ENCODE measurements around the gene SYNDIG1.

Gene SYNDIG1

DNA sequence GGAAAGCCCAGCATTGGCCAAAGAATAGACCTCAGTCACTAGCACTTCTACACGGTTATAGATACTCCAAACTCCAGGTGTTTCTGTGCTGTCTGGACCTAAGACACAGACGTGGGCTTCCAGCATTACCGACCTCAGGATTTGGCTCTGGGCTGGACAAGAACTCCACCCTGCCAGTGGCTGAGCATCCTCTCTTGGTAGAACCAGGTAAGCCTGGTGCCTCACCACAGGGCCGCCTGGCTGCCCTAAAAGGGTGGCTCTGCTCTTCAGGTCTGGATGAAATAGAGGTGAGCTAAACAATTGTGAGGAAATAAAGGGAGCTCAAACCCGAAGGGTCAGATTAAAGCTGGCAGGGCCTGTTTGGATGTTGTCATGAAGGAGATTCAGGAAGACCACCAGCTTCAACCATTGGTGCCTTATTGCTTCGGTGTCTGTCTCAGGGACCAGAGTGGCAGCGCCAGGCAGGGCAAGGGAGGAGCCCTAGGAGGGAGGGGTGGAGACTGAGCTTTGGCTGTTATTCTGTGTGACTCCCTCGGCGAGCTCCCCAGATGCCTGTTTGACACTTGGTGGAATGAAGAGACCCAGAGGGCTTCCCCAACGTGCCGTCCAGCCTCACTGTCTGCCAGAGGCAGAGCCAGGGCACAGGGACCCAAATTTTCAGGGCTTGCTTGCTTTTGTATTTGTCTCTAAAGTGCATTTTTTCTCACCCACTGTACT is 8.6 kb downstream of the SYNDIG1 start:
- no peak for DNase-seq

DNA sequence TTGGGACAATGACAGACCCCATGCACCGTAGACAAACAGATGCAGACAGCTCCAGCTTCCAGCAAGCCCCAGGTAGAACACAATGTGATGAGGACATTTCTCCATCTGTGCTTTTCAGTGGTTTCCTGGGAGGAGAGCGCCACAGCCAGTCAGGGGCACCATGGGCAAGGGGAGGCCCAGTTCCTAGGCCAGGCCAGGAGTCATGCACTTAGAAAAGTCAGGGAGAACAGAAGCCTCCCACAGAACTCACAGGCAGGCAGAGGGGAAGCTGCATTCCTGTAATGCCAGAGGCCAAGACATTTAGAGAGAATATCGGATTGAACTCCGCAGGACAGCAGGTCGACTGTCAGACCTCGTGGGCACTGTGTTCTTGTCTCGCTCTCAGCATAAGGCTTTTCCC is 9.2 kb downstream of the SYNDIG1 start:
- no peak for DNase-seq

DNA sequence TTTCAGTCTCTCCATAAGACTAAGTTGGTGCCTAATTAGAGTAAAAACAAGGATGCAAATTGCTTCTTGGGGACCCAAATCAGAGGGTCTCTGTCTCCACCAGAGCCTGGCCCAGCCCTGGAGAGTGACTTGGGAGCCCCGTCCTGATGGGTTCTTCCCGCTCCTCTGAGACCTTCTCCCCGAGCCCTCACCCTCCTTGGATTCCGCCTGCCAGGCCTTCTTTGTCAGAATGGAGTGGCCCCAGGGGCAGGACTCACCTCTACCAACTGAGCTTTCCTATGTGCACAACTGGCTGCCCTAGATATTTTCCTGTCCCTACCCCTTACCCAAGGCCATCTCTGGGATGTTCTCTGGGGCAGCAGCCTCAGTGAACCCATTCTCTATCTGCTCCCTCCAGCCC is 9.7 kb downstream of the SYNDIG1 start:
- no peak for DNase-seq

DNA sequence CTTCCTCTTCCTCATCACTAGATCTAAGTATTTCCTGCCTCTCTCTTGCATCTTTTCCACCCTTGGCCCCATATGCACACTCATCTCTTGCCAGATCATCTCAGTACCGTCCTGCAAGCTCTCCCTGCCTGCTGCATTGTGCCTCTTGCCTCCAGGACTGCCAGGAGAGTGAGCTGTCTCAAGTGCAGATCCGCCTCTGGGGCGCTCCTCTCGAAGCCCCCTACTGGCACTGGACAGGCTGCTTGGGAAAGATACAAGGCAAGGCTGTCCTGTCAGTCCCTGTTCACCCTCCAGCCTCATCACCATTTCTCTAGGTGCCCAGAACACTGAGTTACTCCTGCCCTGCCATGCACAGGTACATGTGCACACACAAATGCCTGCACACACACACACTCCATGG is 10.2 kb downstream of the SYNDIG1 start:
- no peak for DNase-seq

DNA sequence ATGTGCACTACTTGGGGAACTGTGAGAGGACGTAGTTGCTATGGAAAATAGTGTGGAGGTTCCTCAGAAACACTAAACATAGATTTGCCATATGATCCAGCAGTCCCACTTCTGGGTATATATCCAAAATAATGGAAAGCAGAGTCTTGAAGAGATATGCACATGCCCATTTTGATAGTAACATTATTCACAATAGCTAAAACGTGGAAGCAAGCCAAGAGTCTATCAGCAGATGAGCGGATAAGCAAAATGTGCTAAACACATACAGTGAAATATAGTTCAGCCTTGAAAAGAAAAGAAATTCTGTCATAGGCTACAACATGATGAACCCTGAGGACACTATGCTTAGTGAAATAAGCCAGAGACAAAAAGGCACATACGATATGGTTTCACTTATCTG is 11.1 kb downstream of the SYNDIG1 start:
- DNase-seq, result no peak

DNA sequence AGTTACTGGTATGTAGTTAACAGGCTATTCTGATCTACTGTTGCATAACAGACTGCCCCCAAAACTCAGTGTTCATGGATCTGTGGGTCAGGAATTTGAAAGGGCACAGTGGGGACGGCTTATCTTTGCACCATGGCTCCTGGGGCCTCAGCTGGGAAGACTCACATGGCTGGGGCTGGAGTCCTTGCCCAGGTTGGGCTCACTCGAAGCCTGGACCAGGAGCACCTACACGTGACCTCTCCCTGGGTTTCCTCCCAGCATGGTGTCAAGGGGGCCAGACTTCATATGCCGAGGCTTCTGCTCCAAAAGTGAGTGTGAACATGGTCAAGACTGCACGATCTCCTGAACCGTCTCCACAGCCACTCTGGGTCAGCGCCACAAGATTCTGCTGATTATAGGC is 11.7 kb downstream of the SYNDIG1 start:
- no peak for DNase-seq

DNA sequence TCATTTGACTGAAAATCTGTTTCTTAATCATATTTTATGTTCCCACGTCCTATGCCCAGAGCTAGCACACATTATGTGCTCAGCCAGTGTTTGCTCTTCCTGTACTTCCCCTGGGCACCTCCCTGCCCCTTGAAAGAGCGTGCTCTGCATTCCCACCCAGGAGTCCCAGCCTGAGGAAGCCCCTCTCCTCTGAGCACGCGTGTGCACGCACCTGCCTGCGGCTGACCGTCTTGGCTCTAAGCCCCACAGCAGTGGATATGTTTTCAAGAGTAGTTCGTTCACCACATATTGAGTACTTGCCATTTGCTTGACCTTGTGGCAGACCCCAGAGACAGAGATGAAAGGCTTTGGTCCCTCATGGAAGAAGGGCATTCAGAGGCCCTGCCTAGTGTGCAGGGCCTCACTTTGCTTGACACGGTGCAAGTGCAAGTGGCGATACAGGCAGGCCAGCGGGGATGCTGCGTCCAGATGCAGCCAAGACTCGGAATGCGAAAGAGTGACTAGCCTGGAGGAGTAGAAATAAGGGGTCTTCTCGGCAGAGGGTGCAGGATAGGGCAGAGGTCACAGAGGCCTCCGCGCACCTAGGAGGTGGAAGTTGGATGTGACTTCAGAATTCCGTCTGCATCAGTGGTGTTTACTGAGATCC is 14.1 kb downstream of the SYNDIG1 start:
- DNase-seq, result no peak

DNA sequence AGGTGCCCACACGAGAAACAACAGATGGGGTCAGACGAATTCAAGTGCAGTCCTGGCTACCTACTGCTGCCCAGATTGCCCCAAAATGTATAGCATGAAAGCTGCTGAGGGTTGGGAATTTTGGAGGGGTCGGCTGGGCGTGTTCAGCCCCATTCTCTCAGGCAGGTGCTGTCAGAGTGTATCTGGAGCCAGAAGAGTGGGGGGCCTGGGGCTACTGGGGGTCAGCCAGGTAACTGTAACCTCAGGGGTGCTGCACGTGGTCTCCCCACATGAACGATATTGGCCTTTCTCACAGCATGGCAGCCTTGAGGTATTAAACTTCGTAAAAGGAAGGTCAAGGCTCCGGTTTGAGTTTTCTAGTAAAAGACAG is 14.6 kb downstream of the SYNDIG1 start:
- no peak for DNase-seq

DNA sequence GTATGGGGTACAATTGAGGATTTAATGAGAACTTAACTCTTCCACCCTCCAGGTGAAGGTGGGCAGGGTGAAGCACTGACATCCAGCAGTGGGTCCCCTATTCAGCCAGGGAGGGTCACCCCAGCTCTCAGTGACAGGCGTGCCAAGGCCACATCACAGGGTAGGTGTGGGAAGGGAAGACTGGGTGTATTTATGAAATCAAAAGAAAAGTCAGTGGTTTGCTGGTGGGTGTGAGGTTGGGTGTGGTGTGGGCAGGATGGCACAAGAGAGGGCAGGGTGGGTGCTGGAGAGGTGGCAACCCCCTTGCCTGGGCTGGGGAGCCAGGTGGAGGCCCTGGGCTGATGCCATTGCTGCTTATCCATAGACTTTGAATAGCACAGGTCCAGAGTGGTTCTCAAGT is 16.6 kb downstream of the SYNDIG1 start:
- DNase-seq, result no peak

DNA sequence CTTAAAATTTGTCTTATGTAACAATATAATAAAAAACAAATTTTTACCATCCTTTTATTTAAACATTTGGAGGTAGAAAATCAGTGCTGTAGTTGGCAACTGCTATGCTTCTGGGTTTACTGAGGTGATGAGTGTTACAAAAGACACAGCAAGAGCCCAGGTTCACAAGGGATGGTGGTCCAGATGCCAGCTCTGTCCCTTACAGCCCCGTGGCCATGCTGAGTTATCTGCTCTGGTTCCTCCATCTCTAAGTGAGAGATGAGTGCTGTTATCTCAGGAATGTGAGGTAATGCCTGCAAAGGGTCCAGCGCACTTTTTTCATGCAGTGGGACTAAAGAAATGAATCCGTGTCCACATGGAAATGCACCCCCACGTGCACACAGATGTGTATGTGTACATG is 17.8 kb downstream of the SYNDIG1 start:
- no peak for DNase-seq

DNA sequence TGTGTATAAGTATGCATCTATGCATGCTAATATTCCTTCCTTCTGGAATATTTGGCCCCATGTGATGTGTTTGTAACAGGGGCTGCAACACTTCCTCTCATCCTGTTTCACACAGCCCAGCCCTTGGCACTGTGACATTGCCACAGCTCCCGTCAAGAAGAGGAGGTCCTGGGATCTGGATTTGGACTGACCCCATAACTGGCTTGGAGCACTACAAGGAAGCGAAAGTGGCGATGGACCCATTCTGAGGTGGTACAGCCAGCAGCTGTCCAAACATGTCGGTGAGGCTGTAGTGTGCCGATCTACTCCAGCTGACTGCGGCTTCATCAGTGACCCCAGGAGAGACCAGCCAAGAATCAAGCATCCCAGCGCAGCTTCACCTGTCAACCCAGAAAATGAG is 18.2 kb downstream of the SYNDIG1 start:
- no peak for DNase-seq

DNA sequence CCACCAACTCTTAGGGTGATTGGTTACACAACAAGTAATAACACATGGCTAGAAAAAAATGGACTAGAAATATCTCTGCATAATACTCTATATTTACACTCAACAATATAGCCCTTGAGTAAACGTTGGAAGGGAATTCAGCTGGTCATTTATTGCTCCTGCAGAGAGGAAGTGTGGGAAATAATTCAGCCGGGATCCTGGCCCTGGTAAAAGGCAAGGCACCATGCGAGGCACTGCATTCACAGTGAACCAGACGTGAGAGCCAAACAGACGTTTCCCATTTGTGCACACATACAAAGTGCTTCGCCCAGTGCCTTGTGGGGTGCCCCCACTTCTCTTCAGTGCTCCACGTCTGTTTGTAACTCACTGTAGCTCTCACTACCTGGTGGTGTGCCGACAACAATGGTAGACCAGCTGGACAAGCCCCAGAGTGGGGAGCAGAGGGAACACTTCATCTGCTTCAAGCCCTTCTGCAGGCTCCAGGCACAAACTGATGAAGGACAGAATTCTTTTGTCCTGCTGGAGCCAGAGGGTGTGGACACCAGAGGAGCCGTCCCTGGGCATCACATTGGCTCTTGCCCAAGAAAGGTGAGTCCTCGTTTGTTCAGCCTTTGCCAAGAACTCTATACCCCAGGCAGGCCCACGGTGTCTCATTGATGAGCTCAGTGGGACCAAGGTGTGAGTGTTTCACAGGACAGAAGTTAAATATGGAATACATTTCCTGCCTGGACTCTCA is 18.8 kb downstream of the SYNDIG1 start:
- no peak for DNase-seq

DNA sequence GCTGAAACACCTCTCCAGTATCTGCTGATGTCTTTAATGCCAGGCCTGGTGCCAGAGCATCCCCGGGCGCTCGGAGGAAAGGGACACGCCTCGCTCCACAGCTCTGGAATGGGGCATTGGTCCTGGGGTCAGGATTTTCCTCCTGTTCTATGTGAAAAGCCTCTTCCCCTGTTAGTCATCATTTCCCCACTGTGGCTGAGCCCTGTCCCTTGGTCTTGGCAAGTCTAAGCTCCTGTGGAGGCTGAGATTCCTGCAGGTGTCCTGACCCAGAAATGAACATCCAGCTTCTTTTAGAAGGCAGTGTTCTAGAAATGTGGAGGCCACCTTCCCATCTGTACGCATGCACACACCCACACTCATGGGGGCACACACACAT is 19.4 kb downstream of the SYNDIG1 start:
- DNase-seq, result no peak

DNA sequence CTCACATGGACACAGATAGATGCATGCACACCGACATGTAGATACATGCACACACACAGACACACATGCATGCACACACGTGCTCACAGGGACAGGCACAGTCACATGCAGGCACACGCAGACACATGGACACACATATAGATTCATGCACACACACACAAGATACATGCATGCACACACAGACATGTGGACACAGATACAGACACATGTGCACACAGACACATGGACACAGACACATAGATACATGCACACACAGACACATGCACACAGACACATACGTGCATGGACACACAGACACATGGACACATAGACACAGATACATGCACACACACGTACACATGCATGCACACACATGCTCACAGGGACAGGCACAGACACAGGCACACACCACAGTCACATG is 19.8 kb downstream of the SYNDIG1 start:
- no peak for DNase-seq

DNA sequence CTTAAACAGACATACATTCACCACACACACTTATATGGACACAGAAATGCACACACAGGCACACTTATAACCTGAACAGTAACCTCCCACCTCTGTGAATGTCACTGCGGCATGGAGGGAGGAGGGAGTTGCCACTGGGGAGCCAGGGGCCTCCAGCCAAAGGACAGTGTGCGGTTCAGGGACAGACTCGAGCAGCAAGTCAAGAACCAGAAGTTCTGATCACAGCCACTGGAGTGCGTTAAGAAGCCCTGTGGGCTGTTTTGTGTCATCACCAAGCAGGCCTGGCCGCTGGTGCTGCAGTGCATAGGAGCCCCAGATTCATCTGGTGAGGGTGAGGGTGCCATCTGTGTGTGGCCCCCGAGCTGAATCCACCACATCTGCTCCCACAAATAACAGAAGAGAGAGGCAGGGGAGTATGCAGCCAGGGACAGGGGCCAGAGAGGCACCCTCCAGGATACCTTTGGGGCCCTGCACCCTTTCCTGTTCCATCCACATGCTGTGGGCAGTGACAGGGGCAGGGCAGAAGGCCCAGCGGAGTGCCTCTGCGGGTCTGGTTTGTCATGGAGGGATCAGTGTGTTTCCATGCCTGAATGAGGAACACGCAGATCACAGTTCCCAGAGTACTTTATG is 20.3 kb downstream of the SYNDIG1 start:
- DNase-seq, result no peak

DNA sequence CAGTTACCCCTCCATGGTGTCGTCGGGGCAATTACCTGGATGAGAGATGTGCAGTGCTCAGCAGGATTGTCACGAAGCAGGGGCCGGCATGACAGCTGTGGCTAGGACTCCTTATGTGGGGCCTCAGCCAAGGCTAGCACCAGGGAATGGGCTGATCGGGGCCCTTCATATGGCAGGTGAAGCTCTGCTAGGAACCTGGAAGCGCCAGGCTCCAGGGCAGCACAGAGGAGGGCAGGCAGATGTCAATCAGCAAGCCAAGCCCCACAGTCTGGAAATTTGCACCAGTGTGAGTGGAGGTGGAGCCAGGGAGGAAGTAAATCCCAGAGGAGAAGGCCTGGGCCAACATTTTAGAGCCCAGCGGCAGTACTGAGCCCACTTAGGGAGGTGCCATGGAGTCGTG is 21.2 kb downstream of the SYNDIG1 start:
- DNase-seq, result no peak

DNA sequence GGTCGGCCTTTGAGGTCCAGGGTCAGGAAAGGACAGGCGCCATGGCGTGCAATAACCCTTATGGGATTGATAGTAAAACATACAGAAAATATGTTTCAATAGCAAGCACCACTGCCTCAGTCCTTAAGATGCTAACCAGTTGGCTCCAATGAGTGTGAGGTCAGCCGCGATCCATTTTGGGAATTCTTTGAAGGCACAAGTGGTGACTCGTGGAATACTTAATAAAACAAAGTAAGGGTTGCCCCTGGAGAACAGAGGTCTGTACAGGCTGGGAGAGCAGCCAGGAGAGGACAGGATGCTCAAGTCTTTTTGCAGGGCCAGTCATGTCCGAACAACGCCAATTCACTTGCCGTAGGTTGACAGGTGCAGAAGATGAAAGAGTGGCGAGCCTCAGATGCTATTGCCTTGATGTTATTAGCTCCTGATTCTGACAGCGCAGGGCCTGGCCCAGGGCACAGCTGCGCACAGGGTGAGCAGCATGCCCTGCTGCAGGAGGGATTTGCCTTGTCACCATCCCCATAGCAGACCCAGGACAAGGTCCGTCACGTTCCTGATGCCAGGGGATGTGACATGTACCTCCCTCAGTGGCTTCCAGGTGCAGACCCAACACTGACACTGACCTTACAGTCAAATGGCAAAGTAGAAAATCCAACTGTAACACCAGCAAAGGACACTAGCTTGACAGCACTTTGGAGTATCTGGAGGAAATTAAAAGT is 21.8 kb downstream of the SYNDIG1 start:
- no peak for DNase-seq

DNA sequence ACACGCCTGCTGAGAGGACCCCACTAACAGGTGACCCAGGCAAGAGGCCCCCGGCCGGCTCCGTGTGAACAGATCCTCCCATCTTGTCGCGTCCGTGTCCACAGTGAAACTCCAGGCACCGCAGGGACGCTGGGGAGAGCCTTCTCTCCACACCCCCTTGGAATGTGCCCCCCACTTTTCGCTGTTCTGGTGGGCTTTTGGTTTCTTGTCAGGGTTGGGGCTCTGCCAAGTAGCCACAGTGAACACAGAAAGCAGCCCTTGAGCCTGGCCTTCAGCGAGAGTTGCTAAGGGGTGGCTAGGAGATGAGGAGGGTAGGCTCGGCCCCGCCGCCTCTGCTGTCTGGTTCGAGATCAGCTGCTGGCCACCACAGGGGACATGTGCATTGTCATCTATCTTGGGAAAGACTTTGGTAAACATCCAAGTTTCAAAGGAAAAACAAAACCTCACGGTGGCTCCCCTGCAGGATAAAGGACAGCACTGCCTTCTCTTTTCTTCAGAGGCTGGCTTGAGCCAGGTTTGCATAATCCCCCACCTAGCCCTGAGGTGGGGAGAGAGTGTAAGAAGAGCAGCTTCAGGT is 22.7 kb downstream of the SYNDIG1 start:
- no peak for DNase-seq

DNA sequence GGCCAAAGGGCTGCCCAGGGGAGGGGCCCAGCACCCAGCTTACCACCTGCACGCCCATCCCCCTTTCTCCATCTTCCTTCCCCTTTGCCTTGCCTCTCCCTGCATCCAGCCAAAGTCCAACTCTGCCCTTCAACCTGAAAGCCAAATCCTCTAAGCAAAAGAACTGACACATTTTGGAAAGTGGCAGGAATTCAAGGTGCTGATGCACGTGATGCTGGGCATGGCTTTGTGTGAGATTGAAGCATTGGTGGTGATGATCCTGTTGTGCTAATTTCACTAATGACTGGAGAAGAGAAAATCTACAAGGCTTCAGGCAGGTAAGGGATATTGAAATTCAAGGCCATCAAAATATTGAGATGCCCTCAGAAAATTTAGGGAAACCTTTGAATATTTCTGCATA is 23.3 kb downstream of the SYNDIG1 start:
- no peak for DNase-seq

DNA sequence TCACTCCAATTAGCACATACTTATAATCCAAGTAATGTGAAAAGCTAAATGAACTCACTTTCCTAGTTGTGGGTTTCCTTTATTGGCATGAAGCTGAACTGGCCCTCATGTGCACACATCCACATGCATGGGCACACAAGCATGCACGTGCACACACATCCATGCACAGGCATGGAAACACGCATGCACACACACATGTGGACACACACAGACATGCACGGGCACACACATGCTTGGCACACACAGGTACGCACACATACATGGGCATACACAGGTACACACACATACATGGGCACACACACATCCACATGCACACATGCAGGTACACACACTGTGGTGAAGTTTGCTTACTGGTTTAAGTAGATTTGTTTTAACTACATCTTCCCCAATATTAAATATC is 23.8 kb downstream of the SYNDIG1 start:
- DNase-seq, result no peak

DNA sequence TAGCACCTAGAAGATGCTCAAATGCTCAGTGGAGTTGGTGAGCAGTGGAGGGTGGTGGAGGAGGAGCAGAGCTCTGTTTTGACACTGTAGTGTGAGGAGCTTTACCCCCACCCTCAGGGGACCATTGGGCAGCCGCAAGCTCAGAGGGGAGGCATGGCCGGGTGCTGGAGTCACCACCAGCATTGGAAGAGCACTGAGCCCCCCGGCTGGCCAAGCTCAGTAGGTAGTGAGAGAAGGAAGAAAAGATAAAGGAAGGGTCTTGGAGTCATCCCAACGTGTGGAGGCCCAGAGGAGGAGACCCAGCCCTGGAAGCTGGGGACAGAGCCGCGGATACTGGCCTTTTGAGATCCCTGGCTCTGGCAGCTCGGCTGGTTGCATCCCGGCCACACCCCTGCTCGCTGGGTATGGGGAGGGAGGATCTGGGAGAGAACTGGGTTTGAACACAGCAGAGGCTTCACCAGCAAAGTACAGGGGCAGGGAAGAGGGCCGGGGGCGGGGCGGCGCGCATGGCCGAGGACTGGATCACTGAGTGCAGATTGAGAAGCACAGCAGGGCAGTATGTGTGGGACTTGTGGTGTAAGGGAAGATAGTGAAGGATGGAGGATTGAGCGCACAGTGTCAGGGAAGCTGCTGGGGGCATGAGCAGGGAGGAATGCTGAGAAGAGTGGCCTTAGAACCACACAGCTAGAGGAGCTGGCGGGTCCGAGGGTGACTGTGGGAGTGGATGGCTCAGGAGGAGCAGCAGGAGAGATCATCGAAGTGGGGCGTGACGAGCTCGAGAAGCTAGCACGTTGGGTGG is 24.4 kb downstream of the SYNDIG1 start:
- DNase-seq, result no peak

DNA sequence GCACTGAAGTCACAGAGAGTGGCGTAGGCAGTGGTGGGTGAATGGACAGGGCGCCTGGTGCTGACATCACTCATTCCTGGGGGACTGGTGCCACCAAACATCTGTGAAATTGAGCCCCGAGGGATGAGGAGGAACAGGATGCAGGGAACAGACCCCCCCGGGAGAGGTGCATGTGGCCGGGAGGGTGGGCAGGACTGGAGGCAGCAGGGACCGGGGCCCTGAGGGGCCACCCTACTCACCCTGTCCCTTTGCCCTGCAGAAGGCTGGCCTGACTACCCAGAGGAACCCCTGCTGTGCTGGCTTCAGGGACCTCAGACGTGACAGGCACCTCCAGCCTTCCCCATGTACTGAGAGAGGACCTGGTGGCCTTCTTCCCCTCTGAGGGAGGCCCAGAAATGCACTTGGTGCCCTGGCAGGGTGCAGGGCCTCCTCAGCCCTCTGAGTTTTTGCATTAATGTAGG is 25.1 kb downstream of the SYNDIG1 start:
- no peak for DNase-seq
